ENCODE data around the gene TMEM196. TPM values are rescaled to one million over a fixed set of nuclear protein-coding genes. Genes with fewer than 3 reads are reported as not detected.

The TMEM196 gene
- total RNA-seq, result not detected

DNA sequence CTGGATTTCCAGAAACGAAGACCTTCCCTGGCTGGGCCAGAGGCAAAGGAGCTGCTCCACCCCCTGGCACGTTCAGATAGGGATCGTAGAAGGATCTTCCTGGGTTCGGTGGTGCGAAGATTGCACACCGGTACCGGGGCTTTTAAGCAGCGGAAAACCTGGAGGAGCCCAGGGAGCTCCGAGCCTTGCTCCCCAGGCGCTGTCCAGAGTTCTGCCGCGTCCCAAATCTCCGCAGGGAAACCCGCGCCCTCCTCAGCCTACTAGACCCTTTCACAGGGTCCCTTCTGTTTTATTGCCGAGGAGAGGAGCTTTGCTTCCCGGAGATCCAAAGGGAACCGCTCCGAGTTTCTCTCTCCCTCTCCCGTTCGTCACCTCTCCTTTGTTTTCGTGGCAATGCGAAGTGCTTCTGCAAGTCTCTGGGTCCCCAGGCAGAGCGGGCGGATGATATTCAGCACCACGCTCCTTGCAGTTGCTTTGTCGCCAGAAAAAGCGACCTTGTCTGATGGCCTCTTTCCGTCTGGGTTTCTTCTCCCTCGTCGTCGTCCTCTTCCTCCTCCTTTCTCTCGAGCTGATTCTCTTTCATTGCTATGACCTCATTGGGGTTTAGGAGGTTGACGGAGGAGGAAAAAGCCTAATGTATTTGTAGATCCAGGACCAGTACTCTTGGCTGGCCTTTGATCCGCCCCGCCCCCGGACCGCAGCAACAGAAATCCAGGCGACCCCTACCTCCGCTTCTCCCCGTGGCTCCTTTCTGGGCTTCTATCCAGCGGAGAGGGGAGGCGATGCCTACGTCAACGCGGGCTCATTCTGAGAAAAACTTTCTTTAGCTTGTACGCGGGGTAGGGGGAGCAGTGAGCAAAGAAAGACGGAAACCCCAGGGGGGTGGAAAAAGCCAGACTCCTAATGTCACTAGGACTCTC, at the start of gene TMEM196:
TMEM196 (minus strand) TSS at position 777 of the 920 bp plus-strand sequence. CDS start 921 bp downstream, outside the sequence.
- ChIA-PET POLR2A (interaction anchor here (0.7 kb wide), 1 partner anchor 360 kb away, joined by 3 read pairs; no protein-coding TSS in a partner anchor), CTCF (interaction anchor here (1.1 kb wide), 1 partner anchor 16 kb away, joined by 3 read pairs; no protein-coding TSS in a partner anchor)

DNA sequence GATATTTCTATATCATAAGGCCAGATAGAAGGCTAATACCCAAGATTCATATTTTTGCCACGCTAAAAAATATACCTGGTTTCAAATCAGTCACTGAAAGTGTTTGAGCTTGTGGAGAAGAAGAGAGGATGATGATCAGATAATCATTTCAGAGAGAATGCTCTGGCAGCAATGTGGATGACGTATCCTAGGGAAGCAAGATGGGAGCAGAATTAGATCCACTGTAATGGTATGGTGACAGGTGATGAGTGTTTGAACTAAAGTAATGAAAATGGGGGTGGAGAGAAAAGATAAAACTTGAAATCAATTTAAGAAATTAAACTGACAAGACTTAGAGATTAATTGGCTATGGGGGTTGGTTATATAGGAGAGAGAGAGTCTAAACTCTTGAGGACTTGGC, 42.7 kb upstream of the TMEM196 start:
- ChIA-PET POLR2A (no interaction called here), CTCF (no interaction called here)

DNA sequence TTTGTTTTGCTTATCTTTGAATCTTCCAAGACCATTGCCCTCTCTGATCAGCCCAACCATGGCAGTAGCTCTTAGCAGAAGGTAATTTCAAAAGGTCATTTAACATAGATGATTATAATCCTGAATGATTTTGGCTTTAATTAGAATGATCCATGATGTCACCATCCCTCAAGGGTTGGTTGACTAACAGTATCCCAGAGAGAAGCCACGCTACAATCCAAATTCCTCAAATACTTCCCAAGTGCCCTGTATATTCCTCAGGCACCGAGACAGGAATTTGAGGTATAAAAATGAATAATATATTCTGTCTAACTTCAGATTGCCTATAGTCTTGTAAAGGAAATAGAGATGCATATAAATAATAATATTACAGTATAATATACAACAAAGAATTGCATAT, 42.1 kb upstream of the TMEM196 start:
- ChIA-PET POLR2A (no interaction called here), CTCF (no interaction called here)

DNA sequence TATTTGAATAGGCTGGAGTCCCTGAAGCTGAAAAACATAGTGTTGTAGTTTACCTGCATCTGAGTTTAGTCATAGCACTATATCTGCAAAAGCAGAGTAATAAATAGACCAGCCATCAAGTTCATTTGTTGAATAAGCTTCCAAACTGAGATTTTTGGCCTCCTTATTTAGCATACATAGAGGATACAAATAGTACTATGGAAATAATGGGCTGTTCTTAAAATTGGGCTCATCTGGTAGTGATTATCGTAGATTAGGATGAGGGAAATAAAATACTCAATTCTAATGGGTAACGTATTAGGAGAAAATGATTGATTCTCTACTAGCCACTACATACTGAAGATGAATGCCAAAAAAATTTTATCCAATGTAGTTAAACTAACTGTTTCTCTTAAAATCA, 41.4 kb upstream of the TMEM196 start:
- ChIA-PET POLR2A (no interaction called here), CTCF (no interaction called here)

DNA sequence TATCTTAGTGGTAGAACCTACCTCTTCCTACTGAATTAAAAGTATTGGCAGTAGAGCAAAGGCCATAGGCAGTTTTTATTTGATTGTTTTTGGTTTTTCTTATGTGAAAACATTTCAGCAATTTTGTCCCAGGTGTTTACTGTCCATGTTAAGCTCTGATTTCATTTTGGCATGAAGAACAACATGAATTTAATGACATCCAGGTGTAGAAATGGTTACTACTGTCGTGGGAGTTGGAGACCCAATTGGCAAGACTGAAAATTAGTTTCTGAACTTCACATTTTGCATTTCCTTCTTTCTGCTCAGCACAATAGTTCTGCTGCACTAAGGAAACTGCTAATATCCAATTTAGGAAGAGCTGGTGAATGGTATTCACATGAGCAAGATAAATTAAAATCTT, 38.0 kb upstream of the TMEM196 start:
- ChIA-PET POLR2A (no interaction called here), CTCF (no interaction called here)

DNA sequence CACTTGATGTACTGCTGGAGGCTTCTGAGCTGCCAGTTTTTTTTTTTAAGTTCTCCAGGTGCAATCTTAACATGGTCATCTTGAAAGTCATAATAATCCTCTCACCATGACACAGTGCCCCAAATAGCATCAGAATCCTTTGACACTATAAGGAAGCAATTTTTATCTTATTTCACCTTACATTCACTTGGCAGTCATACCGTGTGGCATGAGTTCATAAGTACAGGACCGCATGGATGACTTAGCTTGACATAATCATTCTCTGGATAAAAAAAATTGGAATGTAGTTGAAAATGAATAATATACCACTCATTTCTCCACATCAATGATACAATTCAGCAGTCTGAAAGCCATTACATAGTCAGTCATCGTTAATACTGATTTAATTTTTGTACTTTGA, 25.6 kb upstream of the TMEM196 start:
- POLR2A ChIA-PET, result no interaction called here
- CTCF ChIA-PET, result no interaction called here

DNA sequence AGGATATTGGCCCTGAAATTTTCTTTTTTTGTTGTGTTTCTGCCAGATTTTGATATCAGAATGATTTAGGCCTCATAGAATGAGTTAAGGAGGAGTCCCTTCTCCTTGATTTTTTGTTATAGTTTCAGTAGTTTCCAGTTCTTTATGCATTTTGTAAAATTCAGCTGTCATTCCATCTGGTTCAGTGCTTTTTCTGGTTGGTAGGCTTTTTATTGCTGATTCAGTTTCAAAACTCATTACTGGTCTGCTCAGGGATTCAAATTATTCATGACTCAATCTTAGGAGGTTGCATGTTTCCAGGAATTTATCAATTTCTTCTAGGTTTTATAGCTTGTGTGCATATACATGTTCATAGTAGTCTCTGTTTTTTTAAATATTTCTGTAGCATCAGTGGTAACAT, 10.1 kb upstream of the TMEM196 start:
- ChIA-PET POLR2A (no interaction called here), CTCF (no interaction called here)

DNA sequence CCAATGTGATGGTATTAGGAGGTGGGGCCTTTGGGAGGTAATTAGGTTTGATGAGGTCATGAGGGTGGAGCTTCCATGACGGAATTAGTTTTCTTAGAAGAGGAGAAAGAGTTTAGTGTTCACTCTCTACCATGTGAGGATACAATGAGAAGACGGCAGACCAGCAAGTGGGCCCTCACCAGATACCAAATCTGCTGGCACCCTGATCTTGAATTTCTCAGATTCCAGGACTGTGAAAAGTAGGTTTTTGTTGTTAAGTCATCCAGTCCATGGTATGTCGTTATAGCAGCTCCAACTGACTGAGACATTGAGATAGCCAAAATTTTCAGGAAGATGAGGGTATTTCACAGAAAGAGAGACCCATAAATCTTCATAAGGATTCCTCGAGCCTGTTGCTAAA, 3.6 kb upstream of the TMEM196 start:
- POLR2A ChIA-PET, result no interaction called here
- CTCF ChIA-PET, result no interaction called here

DNA sequence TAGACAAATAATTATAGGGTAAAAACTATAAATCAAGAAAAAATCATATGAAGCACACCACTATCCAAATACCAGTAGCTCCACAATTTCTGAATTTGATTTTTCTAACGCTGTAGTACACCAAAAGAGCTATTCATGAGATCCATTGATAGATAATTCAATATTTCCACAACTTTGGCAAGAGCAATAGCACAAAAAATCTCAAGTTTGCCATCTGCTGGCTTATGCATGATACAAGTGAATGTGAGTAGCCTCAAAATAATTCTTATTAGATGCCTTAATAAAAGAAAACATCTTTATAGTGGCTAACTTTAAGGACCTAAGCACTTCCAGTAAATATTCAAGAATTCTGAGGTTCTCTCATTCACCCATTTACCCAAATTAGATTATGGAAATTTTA, 2.2 kb upstream of the TMEM196 start:
- ChIA-PET CTCF (interaction anchor here (0.7 kb wide), 1 partner anchor 62 kb away, joined by 3 read pairs; no protein-coding TSS in a partner anchor), POLR2A (no interaction called here)

DNA sequence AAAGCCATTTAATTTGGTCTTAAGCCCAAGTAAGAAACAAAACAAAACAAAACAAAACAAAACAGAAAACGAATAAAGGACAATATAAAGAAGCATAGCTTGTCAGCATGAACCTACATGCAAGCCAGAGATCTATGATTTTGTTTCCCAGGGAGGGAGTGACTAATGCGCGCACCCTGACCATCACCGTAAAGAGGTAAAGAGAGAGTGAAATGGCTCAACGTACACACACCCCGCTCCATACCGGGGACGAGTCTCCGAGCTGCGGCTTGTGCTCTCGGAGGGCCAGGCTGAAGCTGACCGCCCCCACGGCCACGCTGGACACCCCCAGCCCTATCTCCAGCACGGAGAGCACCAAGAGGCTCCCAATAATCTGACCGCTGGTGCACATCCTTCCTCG, 1.1 kb downstream of the TMEM196 start:
- CTCF ChIA-PET, result interaction anchor here (1.1 kb wide), 1 partner anchor 16 kb away, joined by 3 read pairs; no protein-coding TSS in a partner anchor
- POLR2A ChIA-PET, result interaction anchor here (0.7 kb wide), 1 partner anchor 360 kb away, joined by 3 read pairs; no protein-coding TSS in a partner anchor

DNA sequence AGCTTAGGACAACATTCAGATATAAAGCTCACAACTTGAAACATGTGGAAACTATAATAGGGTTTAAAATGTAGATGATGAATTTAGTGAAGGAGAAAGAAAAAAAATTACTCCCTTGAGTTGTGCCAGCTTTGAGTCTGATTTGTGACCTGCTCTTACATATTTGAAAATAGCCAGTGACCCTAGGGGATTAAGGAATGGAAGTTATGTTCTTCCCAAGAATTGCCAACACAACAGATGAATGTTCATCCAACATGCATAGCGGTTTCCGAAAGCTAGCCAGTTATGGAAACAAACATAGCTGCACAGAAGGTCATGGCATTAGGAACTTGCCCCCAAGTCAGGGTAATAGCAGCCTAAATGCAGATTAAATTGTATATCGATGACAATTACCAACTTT, 10.8 kb downstream of the TMEM196 start:
- POLR2A ChIA-PET, result no interaction called here
- CTCF ChIA-PET, result no interaction called here

DNA sequence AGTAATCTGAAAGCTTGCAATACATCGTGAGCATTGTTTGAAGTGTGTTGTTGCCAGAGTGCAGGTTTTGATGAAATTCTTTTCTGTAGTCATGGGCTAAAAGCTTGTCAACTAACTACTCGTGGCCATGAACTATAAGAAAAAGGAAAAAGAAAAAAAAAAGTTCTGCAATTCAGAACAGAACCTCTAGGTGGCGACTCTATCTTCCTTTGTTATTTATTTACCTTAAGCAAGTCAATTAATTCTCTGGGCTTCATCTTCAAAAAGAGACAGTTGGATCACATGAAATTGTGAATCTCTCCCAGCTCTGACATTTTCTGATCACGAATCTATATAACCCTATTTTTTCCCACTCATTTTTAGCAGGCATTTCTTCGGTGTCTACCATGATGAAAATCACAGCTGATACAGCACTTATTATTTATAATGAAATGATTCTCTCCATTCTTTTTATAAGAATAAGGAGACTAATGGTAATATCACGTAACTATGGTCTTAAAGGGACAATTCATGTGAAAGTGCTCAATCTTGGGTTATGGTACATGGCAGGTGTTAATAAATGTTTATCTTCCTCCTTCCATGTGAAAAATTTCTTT, 18.8 kb downstream of the TMEM196 start:
- ChIA-PET CTCF (no interaction called here), POLR2A (no interaction called here)

DNA sequence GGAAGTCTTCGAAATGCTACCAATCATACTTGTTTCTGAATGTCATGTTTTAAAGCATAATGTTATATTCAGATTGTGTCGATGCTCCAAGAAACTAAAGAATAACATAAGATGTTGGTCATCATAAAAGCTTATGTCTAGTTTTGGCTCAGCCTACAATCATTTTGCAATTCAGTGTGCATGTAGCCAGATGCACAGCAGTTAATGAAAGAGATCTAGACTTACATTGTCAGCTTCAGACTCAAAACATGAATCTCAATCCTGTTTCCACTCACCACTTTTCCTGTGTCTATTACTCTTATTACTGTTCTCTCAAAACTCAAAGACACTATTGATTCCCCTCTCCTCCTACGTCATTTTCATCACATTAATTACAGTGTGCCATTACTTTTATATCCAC, 21.4 kb downstream of the TMEM196 start:
- POLR2A ChIA-PET, result no interaction called here
- CTCF ChIA-PET, result no interaction called here

DNA sequence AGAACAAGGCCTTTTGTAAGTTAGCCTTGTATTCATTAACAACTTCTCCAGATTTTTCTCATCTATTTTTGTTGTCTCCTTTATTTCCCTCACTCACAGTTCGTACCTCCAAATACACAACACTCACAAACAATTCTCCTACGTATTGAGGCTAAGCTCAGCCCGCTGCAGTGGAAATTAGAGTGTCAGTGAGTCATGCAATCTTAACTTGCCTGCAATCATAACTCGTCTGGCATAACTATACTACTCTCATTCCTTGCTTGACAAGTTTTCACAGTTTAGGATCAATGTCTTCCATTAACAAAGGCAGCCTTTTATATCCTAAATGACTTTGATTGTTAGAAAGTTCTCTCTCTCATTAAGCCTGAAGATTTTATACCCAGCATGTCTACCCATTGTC, 23.8 kb downstream of the TMEM196 start:
- ChIA-PET POLR2A (no interaction called here), CTCF (no interaction called here)

DNA sequence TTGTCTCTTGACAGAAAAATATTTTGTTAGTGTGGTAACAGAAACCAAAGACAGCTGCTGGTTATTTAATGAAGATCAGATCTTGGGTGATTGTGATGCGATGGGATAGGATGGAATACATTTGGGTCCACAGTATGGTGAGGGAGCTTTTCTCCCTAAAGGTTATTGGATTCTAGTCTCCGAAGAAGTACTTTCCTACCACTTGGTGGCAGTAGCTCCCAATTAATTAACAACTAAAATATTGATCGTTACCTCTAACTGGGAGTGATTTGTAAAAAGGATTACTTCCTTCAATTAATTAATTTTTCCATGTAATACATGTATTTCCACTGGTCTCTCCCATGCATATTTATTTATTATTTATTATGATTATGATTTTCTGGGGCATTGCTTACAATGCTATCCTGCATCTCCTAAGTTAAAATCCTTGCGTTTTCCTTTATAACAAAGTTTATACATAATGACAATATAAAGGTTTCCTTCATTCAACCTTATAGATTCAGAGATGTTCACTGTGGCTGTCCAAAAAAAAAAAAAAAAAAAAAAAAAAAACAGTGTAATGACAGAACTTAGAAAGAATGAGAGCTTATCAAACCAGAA, 25.6 kb downstream of the TMEM196 start:
- ChIA-PET CTCF (interaction anchor here (0.6 to 1.4 kb wide), 5 partner anchors 34 to 850 kb away, joined by 3 to 6 read pairs (median 3); no protein-coding TSS in a partner anchor), POLR2A (no interaction called here)

DNA sequence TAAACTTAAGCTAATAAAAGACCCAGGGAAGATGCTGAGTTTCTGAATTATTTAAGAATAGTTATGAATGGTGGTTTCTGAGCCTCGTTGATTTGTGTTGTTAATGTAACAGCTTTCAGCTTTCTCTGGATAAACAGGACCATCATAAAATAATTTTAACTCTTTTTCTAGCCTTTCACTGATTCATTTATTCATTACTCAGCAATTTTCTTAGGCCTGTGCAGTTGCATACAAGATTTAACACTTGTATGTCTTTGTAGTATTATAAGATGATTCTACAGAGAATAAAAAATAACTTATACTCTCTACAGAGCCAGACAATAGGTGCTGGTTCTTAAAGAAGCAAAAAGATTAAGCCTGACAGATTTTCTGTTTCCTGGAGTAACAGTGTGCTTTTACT, 29.3 kb downstream of the TMEM196 start:
- CTCF ChIA-PET, result no interaction called here
- POLR2A ChIA-PET, result no interaction called here

DNA sequence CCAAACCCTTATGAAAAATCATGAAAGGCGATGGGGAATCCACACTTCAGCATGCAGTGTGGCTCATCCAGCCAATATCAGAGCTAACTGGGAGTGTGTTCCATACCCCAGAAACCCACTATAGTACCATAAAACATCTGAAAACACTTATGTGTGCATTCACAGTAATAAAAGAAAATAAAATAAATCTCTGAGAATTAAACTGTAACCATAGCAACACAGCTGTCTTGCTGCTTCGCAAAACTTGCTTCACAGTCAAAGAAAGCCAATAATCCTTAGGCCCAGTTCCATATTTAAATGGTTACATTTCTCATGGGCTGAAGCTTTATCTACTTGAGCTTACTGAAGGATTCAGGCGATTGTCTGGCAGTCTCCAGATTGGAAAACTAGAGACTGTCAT, 44.7 kb downstream of the TMEM196 start:
- ChIA-PET POLR2A (no interaction called here), CTCF (no interaction called here)

DNA sequence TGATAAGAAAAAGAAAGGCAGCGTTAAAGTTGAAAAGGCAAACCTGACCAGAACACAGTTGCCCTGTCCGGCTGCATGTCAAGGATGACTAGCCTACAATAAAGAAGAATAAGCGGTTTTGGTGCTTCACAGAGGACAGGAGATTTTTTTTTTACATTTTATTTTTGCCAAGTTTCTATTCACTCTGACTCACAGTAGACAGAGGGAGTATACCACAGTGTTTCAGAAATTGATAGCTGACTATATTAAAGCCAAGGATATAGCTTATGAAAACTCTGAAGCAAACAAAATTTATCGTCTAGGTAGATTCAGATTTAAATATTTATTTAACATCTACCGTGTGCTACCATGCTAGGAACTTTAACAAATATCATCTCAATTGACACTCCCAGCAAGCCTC, 47.6 kb downstream of the TMEM196 start:
- POLR2A ChIA-PET, result no interaction called here
- CTCF ChIA-PET, result no interaction called here

DNA sequence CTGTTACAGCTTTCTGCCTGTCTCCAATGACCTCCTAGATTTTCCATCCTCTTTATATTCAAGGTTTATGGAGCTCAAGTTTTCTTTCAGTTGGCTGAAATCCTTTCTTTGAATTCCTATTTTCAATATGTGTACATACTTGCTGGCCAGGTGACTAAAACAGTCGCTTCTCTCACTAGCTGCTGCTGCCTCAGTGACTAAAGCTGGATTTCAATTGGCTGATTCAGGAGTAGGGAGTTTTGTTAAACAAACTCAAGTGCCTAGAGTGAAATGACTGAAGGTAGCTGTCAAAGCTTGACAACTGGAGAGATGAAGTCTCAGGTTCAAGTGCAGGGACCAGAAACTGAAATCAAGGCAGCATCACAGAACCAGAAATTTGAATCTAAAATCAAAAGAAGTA, 57.9 kb downstream of the TMEM196 start:
- ChIA-PET POLR2A (no interaction called here), CTCF (interaction anchor here (3.1 kb wide), 1 partner anchor 883 kb away, joined by 18 read pairs; no protein-coding TSS in a partner anchor)

DNA sequence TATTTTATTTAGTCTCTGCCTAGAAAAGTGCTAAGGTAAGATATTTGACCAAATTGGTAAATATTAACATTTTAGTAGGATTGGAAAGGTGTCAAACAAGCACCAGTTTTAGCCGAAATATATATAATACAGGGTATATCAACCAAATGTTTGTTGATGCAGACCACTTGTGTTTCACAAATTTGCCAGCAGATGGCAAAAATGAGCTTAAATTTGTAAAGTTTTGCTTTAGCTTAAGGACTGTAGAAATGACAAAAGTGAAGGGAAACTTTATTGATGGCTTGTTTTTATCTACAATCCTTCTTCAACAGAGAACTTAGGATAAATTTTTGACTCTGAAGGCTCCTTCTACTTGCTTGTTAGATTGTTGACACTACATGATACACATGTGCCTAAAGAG, 59.7 kb downstream of the TMEM196 start:
- POLR2A ChIA-PET, result no interaction called here
- CTCF ChIA-PET, result interaction anchor here (0.6 to 3.1 kb wide), 10 partner anchors 17 to 1540 kb away, joined by 3 to 18 read pairs (median 3); no protein-coding TSS in a partner anchor

DNA sequence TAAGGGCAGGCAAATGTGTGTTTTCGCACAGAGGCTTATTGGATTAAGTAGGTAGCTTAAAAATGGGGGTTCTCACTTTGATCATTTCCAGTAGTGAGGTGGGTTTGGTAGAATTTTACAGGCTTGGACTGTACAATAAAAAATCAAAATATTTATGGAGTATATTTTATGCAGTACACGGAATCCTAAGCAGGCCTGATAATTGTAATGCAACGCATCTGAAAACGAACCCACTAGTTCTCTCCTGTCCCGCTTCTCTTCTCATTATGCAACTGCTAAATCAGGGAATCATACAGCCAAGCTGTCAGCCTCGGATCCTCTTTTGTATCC, 64.2 kb downstream of the TMEM196 start:
- CTCF ChIA-PET, result interaction anchor here (0.7 to 1.2 kb wide), 3 partner anchors 9 to 889 kb away, joined by 3 to 5 read pairs (median 5); no protein-coding TSS in a partner anchor

More for the DNA sequence above, 64.2 kb downstream of the TMEM196 start:
- POLR2A ChIA-PET, result interaction anchor here (0.6 kb wide), 1 partner anchor 889 kb away, joined by 5 read pairs; no protein-coding TSS in a partner anchor
